Measurements from ENCODE around the gene TMEM109.

The TMEM109 gene

GRCh38 chr11:60954421-60954820, 40.5 kb downstream of the TMEM109 start (continued):
- TF ChIP-seq ZNF174 (tag by site-specific recombination; IDR thresholded peaks at IDR 0.05) (no peak), ZNF280D (tag by site-specific recombination; IDR thresholded peaks at IDR 0.05) (no peak), SETDB1 (IDR thresholded peaks at IDR 0.05; ENCODE audit: insufficient read length, low read length) (no peak), ZNF677 (tag by site-specific recombination; IDR thresholded peaks at IDR 0.05) (no peak), ZNF624 (tag by site-specific recombination; IDR thresholded peaks at IDR 0.05) (no peak)
- TF ChIP-seq, protein P1, sequence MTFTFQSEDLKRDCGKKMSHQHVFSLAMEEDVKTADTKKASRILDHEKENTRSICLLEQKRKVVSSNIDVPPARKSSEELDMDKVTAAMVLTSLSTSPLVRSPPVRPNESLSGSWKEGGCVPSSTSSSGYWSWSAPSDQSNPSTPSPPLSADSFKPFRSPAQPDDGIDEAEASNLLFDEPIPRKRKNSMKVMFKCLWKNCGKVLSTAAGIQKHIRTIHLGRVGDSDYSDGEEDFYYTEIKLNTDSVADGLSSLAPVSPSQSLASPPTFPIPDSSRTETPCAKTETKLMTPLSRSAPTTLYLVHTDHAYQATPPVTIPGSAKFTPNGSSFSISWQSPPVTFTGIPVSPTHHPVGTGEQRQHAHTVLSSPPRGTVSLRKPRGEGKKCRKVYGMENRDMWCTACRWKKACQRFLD (tag by site-specific recombination; IDR thresholded peaks at IDR 0.05) = no peak

DNA sequence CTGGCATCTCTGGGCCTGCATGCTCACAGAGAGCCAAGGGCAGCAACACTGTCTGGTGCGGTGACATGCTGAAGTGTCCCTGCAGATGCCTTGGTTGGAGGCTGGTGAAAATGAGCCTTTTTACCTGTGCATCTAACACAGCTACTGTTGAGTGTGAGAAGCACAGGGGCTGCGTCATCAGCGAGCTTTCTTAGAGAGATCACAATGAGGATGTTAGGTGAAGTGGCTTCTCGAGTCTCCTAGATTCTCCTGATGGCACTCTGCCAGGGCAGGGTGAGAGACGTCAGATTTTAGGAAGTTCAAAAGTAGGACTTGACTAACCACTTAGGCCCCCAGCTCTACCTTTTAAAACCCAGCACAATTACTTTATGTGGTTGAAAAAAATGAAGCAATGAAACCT, 41.6 kb downstream of the TMEM109 start:
- H3K9me3 ChIP-seq (ENCODE audit: control insufficient read depth, insufficient read depth, low read depth, low read length) = no peaks in the 10 kb centered on the region
- CTCF ChIA-PET = interaction anchor here (0.6 to 1.3 kb wide), 2 partner anchors 14 to 33 kb away, joined by 3 to 4 read pairs; no protein-coding TSS in a partner anchor
- no peaks in the 10 kb centered on the region for H3K4me1 ChIP-seq (ENCODE audit: control insufficient read depth, insufficient read depth, low read length)
- TF ChIP-seq WT1 (tag by site-specific recombination; IDR thresholded peaks at IDR 0.05) (no peak), ZNF239 (tag by site-specific recombination; IDR thresholded peaks at IDR 0.05) (no peak), HOXC10 (CRISPR knock-in tag; IDR thresholded peaks at IDR 0.05) (no peak), ZNF280D (tag by site-specific recombination; IDR thresholded peaks at IDR 0.05) (no peak), ZNF560 (tag by site-specific recombination; IDR thresholded peaks at IDR 0.05; ENCODE audit: borderline replicate concordance) (no peak), GLI4 (tag by site-specific recombination; IDR thresholded peaks at IDR 0.05) (no peak), ZNF747 (tag by site-specific recombination; IDR thresholded peaks at IDR 0.05) (no peak), OVOL3 (tag by site-specific recombination; IDR thresholded peaks at IDR 0.05) (no peak), ZSCAN30 (tag by site-specific recombination; IDR thresholded peaks at IDR 0.05) (no peak), ZNF202 (tag by site-specific recombination; IDR thresholded peaks at IDR 0.05; ENCODE audit: borderline replicate concordance) (no peak)
- H3K4me3 ChIP-seq (ENCODE audit: low read depth, low read length) = no peak overlapping the region
- H3K27ac ChIP-seq (ENCODE audit: extremely low read depth, low read depth, low read length) = no peak overlapping the region
- no peaks in the 10 kb centered on the region for H3K36me3 ChIP-seq (ENCODE audit: control insufficient read depth in 2 of 2, insufficient read depth in 1 of 2, low read length in 2 of 2)
- POLR2A ChIA-PET = no interaction called here

- TF ChIP-seq ZNF335 (tag by site-specific recombination; conservative IDR thresholded peaks at IDR 0.05) (no peak), ZBTB48 (tag by site-specific recombination; IDR thresholded peaks at IDR 0.05) (no peak), ZNF530 (tag by site-specific recombination; IDR thresholded peaks at IDR 0.05; ENCODE audit: low read depth) (no peak)
- TF ChIP-seq, protein P2, sequence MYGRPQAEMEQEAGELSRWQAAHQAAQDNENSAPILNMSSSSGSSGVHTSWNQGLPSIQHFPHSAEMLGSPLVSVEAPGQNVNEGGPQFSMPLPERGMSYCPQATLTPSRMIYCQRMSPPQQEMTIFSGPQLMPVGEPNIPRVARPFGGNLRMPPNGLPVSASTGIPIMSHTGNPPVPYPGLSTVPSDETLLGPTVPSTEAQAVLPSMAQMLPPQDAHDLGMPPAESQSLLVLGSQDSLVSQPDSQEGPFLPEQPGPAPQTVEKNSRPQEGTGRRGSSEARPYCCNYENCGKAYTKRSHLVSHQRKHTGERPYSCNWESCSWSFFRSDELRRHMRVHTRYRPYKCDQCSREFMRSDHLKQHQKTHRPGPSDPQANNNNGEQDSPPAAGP (tag by site-specific recombination; IDR thresholded peaks at IDR 0.05) = no peak
- H3K4me3 ChIP-seq (ENCODE audit: low read depth, low read length) = no peak overlapping the region
- H3K4me1 ChIP-seq (ENCODE audit: control insufficient read depth, insufficient read depth, low read length) = no peaks in the 10 kb centered on the region
- POLR2A ChIA-PET = no interaction called here
- H3K36me3 ChIP-seq (ENCODE audit: control insufficient read depth in 2 of 2, insufficient read depth in 1 of 2, low read length in 2 of 2) = no peaks in the 10 kb centered on the region
- no peaks in the 10 kb centered on the region for H3K9me3 ChIP-seq (ENCODE audit: control insufficient read depth, insufficient read depth, low read depth, low read length)
- no peak overlapping the region for H3K27ac ChIP-seq (ENCODE audit: extremely low read depth, low read depth, low read length)
- CTCF ChIA-PET = interaction anchor here (1.4 kb wide), 1 partner anchor 13 kb away, joined by 4 read pairs; no protein-coding TSS in a partner anchor
Observed at GRCh38 chr11:60957188-60957587, 43.2 kb downstream of the TMEM109 start.

All from HEK293 (cell line).